Bronchial epithelial cell (primary cell): Measurements from ENCODE around the gene DCDC2. TPM values are rescaled to one million over a fixed set of nuclear protein-coding genes. Genes with fewer than 3 reads are reported as not detected.
"Not testable (repeated sequence)": the region's sequence is repeated elsewhere in the genome, so short reads cannot be mapped to it uniquely, and the experiment has no call there.

Source experiments
- DNase-seq: peaks from one replicate; pipeline ENCODE4 v3.0.0-alpha.2; 2010; ENCODE audit warnings: low read depth
- FAIRE-seq: peaks from 2 replicates; lab custom pipeline; 2011; peaks lifted over from hg19 to GRCh38; lab: Jason Lieb, UNC
- H3K27me3 ChIP-seq: 2 replicates; pipeline ENCODE4 v1.5.1; 2011; ENCODE audit warnings: low read length; ENCODE audit not compliant: control insufficient read depth, insufficient read depth
- H3K36me3 ChIP-seq: 2 replicates; pipeline ENCODE4 v1.5.1; 2011; ENCODE audit warnings: low read length; ENCODE audit not compliant: control insufficient read depth, insufficient read depth
- H3K4me3 ChIP-seq: 2 replicates; pipeline ENCODE4 v1.5.1; 2011; ENCODE audit warnings: mild to moderate bottlenecking, low read depth, low read length, control low read depth
- CTCF ChIP-seq: IDR thresholded peaks from 2 replicates; pipeline ENCODE4 v1.5.1; 2011; ENCODE audit warnings: mild to moderate bottlenecking, moderate library complexity, low read length, control low read depth, inconsistent platforms; ENCODE audit not compliant: insufficient read depth, severe bottlenecking
- total RNA-seq: library from RNA; depleted of rRNA; stranded (reverse); fragments of >200 nt; gene quantifications from 2 replicates; pipeline ENCODE4 v1.2.1, GENCODE V29; 2014

Gene DCDC2
- total RNA-seq, 1 donor from 2014 or later = under 0.01 TPM

- no peaks in the 10 kb centered on the region for H3K27me3 ChIP-seq
Measured at GRCh38 chr6:24323632-24324337, 34.1 kb downstream of the DCDC2 start.

GRCh38 chr6:24322924-24323323 lies 34.9 kb downstream of the DCDC2 start:
- H3K27me3 ChIP-seq = no peaks in the 10 kb centered on the region
- DNase-seq (no peak), FAIRE-seq (no peak)
- no peak overlapping the region for H3K4me3 ChIP-seq
- no peaks in the 10 kb centered on the region for H3K36me3 ChIP-seq
- no peak for TF ChIP-seq CTCF

More at GRCh38 chr6:24323632-24324337, 34.1 kb downstream of the DCDC2 start:
- Histone ChIP-seq H3K36me3 (no peaks in the 10 kb centered on the region), H3K4me3 (no peak overlapping the region)
- DNase-seq (no peak), FAIRE-seq (no peak)
- no peak for TF ChIP-seq CTCF

GRCh38 chr6:24322446-24322845 lies 35.4 kb downstream of the DCDC2 start:
- not testable (repeated sequence) for H3K27me3 ChIP-seq, FAIRE-seq, DNase-seq, H3K4me3 ChIP-seq, H3K36me3 ChIP-seq

- Histone ChIP-seq H3K4me3 (no peak overlapping the region), H3K36me3 (no peaks in the 10 kb centered on the region), H3K27me3 (no peaks in the 10 kb centered on the region)
- no peak for TF ChIP-seq CTCF
- no peak for DNase-seq
- no peak for FAIRE-seq
Measured at GRCh38 chr6:24321538-24322162, 36.2 kb downstream of the DCDC2 start.

GRCh38 chr6:24313251-24314141 lies 44.4 kb downstream of the DCDC2 start:
- FAIRE-seq = no peak
- TF ChIP-seq CTCF = no peak
- DNase-seq = peak; percentile 76
- Histone ChIP-seq H3K36me3 (no peaks in the 10 kb centered on the region), H3K4me3 (no peak overlapping the region), H3K27me3 (no peaks in the 10 kb centered on the region)

GRCh38 chr6:24311775-24312174 lies 46.1 kb downstream of the DCDC2 start:
- H3K36me3 ChIP-seq, H3K27me3 ChIP-seq, H3K4me3 ChIP-seq, DNase-seq, FAIRE-seq: not testable (repeated sequence)
